ENCODE results near the gene GRM5.
A peak's percentile ranks its signal among the peaks of the same experiment; 100 is the strongest.

The GRM5 gene

GRCh38 chr11:88521399-88521798, 544.4 kb downstream of the GRM5 start:
- no peak for DNase-seq (ENCODE audit: extremely low read depth, low read depth)
- H3K4me3 ChIP-seq (replicated peaks; ENCODE audit: low read depth, low read length), result no peak overlapping the region
- TF ChIP-seq CTCF (IDR thresholded peaks at IDR 0.05; ENCODE audit: low read depth, low read length, missing control alignments), result no peak

GRCh38 chr11:88520391-88520790, 545.4 kb downstream of the GRM5 start:
- no peak for TF ChIP-seq CTCF (IDR thresholded peaks at IDR 0.05; ENCODE audit: low read depth, low read length, missing control alignments)
- no peak for DNase-seq (ENCODE audit: extremely low read depth, low read depth)

GRCh38 chr11:88515002-88515401, 550.8 kb downstream of the GRM5 start:
- no peak overlapping the region for H3K4me3 ChIP-seq (replicated peaks; ENCODE audit: low read depth, low read length)
- DNase-seq (ENCODE audit: extremely low read depth, low read depth), result no peak
- TF ChIP-seq CTCF (IDR thresholded peaks at IDR 0.05; ENCODE audit: low read depth, low read length, missing control alignments), result no peak

More at GRCh38 chr11:88520391-88520790, 545.4 kb downstream of the GRM5 start:
- H3K4me3 ChIP-seq (replicated peaks; ENCODE audit: low read depth, low read length), result no peak overlapping the region

GRCh38 chr11:88511006-88511405, 554.8 kb downstream of the GRM5 start:
- no peak for DNase-seq (ENCODE audit: extremely low read depth, low read depth)
- no peak overlapping the region for H3K4me3 ChIP-seq (replicated peaks; ENCODE audit: low read depth, low read length)
- TF ChIP-seq CTCF (IDR thresholded peaks at IDR 0.05; ENCODE audit: low read depth, low read length, missing control alignments), result no peak

- H3K4me3 ChIP-seq (replicated peaks; ENCODE audit: low read depth, low read length), result peak overlapping the region; percentile 12
- no peak for DNase-seq (ENCODE audit: extremely low read depth, low read depth)
- TF ChIP-seq CTCF (IDR thresholded peaks at IDR 0.05; ENCODE audit: low read depth, low read length, missing control alignments), result no peak
Observed at GRCh38 chr11:88508759-88509581, 556.8 kb downstream of the GRM5 start.

- TF ChIP-seq CTCF (IDR thresholded peaks at IDR 0.05; ENCODE audit: low read depth, low read length, missing control alignments), result no peak
- DNase-seq (ENCODE audit: extremely low read depth, low read depth), result no peak
- H3K4me3 ChIP-seq (replicated peaks; ENCODE audit: low read depth, low read length), result peak overlapping the region; percentile 12; the same call in 1 of the 2 replicates
Observed at GRCh38 chr11:88508418-88508758, 557.4 kb downstream of the GRM5 start.
